Left lung (tissue), 10 donors: Measurements from ENCODE around the gene L3MBTL3. TPM values are rescaled to one million over a fixed set of nuclear protein-coding genes. Genes with fewer than 3 reads are reported as not detected.

ENCODE experiments used
- ATAC-seq: fragments of 200-7000 bp; cut with Tn5 transposase; one replicate; pipeline ENCODE4 v1.9.1; 2020; ENCODE audit warnings: moderate library complexity
- DNase-seq, 4 donors: peaks; one replicate each; pipeline ENCODE4 v3.0.0-alpha.2; 2013 to 2020
- H3K27ac ChIP-seq, 2 donors: fragments of 200-600 bp; sonication (generic) in 1 of 2; one replicate each; pipeline versions ENCODE4 v1.5.0 to v1.8.0; 2020 to 2021
- H3K27me3 ChIP-seq, 2 donors: fragments of 200-600 bp; sonication (generic) in 1 of 2; one replicate each; pipeline versions ENCODE4 v1.5.0 to v1.8.0; 2020 to 2021
- H3K36me3 ChIP-seq, 2 donors: fragments of 200-600 bp; sonication (generic) in 1 of 2; one replicate each; pipeline versions ENCODE4 v1.5.0 to v1.8.0; 2020 to 2021
- H3K4me1 ChIP-seq, 2 donors: fragments of 200-600 bp; one replicate each; pipeline ENCODE4 v1.8.0; 2021
- H3K4me3 ChIP-seq, 2 donors: fragments of 200-600 bp; sonication (generic) in 1 of 2; one replicate each; pipeline versions ENCODE4 v1.5.0 to v1.8.0; 2020 to 2021; ENCODE audit warnings: mild to moderate bottlenecking in 1 of 2
- H3K9me3 ChIP-seq, 2 donors: fragments of 200-600 bp; sonication (generic) in 1 of 2; one replicate each; pipeline versions ENCODE4 v1.5.0 to v1.8.0; 2020 to 2021
- intact Hi-C, 2 donors: fragments of 100-400 bp; cut with DNase I; formaldehyde crosslinking; loops; one replicate each; pipeline versions ENCODE4 v1.11.2 to v1.14.2; 2022
- polyA plus RNA-seq, 6 donors: library from polyadenylated mRNA; unstranded; fragments of 120-200 nt; gene quantifications; one replicate each; pipeline ENCODE4 v1.2.1, GENCODE V29; 2013; ENCODE audit not compliant: insufficient read length in 6 of 6
- total RNA-seq, 2 donors: library from RNA; stranded (reverse); fragmentation: NEBNext Ultra II Directional; extraction: Animal tissue kit (Norgen Biotek cat#: 25700); gene quantifications; one replicate each; pipeline ENCODE4 v1.2.1, GENCODE V29; 2021
- TF ChIP-seq, protein P1 (sequence below), 2 donors: fragments of 200-600 bp; sonication (generic) in 1 of 2; IDR thresholded peaks; one replicate each; pipeline versions ENCODE4 v1.5.0 to v1.8.0; 2021; ENCODE audit warnings: antibody characterized with exemption in 2 of 2
- donor health status: DM: no; HTN: yes; CAD: no.
- donor health status: DM: no; HTN: no; CAD: no.

Gene L3MBTL3
- total and polyA plus RNA-seq, 8 donors, result 5.7 to 28.5 (median 17.3) TPM

DNA sequence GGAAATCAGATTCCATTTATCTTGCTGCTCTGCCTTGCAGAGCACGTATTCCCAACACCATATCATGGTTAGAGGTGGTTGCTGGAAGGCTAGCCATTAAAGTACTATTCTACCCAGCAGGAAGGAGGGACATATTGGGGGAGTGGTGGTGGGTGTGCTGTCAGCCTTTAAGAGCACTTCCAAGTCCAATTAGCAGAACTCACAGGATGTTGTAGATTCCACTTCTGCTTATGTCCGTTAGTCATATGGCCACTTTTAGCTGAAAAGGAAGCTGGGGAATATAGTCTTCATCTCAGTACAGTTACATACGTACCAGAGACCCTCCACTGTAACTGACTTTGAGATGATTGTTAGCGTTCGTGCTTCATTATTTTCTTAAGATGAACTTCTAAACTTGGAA lies 109.9 kb downstream of the L3MBTL3 start:
- ATAC-seq, result no peak
- H3K27me3 ChIP-seq, result no peaks in the 10 kb centered on the region
- intact Hi-C loops, result no loop called here
- H3K9me3 ChIP-seq, result no peaks in the 10 kb centered on the region
- H3K27ac ChIP-seq, result no peak overlapping the region
- no peaks in the 10 kb centered on the region for H3K4me1 ChIP-seq
- H3K4me3 ChIP-seq, result no peak overlapping the region
- peaks cover 0 to 2% of the 10 kb centered on the region in 2 donors for H3K36me3 ChIP-seq
- no peak for DNase-seq
- TF ChIP-seq, protein P1, sequence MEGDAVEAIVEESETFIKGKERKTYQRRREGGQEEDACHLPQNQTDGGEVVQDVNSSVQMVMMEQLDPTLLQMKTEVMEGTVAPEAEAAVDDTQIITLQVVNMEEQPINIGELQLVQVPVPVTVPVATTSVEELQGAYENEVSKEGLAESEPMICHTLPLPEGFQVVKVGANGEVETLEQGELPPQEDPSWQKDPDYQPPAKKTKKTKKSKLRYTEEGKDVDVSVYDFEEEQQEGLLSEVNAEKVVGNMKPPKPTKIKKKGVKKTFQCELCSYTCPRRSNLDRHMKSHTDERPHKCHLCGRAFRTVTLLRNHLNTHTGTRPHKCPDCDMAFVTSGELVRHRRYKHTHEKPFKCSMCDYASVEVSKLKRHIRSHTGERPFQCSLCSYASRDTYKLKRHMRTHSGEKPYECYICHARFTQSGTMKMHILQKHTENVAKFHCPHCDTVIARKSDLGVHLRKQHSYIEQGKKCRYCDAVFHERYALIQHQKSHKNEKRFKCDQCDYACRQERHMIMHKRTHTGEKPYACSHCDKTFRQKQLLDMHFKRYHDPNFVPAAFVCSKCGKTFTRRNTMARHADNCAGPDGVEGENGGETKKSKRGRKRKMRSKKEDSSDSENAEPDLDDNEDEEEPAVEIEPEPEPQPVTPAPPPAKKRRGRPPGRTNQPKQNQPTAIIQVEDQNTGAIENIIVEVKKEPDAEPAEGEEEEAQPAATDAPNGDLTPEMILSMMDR (IDR thresholded peaks at IDR 0.05), result no peak

DNA sequence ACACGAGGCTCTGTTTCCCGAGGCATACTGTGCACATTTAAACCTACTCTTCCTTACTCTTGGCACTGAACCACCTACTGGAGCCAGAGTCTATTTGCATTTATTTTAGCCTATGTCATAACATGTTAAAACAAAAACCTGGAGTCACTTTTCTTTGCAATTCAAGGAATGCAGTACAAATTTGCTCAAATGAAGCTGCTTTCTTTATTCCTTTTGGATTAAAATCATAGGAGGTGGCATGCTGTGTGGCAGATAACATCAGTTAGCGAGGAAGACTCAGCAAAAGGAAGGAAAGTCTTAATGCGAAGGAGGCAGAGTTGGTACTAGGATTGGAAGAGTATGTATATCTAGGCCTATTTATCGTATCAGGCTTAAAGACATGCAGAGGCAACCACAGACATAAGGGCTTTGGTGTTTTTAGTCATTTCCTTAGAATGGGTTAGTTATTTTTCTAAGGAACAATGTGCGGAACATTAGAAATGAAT lies 111.4 kb downstream of the L3MBTL3 start:
- Histone ChIP-seq H3K27ac (no peak overlapping the region), H3K27me3 (no peaks in the 10 kb centered on the region), H3K4me3 (no peak overlapping the region), H3K9me3 (no peaks in the 10 kb centered on the region), H3K36me3 (peaks cover 0 to 4% of the 10 kb centered on the region in 2 donors), H3K4me1 (no peaks in the 10 kb centered on the region)
- no peak for DNase-seq
- intact Hi-C loops, result no loop called here
- TF ChIP-seq, protein P1 (IDR thresholded peaks at IDR 0.05), result no peak
- no peak for ATAC-seq

DNA sequence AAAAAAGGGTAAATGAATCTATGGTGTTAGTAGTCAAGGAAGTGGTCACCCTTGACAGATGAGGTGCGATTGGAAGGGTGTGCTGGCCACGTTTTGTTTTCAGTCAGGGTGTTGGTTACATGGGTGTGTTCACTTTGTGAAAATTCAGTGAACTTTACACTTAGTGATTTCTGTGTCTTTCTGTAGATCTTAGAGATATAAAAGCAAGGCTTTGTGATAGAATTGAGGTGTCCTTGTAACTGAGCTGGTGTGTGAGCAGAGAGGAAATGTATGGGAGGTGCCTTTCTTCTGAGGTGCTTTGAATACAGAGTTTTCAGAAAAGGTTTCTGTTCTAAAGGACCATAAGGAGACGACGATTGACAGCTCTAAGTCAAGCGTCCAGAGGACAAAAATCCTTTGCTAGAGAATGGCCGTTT lies 113.9 kb downstream of the L3MBTL3 start:
- Histone ChIP-seq H3K9me3 (no peaks in the 10 kb centered on the region), H3K4me1 (no peaks in the 10 kb centered on the region), H3K27me3 (no peaks in the 10 kb centered on the region), H3K36me3 (peaks cover 0 to 4% of the 10 kb centered on the region in 2 donors), H3K27ac (no peak overlapping the region), H3K4me3 (no peak overlapping the region)
- TF ChIP-seq, protein P1 (IDR thresholded peaks at IDR 0.05), result no peak
- intact Hi-C loops, result no loop called here
- DNase-seq, result no peak
- ATAC-seq, result no peak

DNA sequence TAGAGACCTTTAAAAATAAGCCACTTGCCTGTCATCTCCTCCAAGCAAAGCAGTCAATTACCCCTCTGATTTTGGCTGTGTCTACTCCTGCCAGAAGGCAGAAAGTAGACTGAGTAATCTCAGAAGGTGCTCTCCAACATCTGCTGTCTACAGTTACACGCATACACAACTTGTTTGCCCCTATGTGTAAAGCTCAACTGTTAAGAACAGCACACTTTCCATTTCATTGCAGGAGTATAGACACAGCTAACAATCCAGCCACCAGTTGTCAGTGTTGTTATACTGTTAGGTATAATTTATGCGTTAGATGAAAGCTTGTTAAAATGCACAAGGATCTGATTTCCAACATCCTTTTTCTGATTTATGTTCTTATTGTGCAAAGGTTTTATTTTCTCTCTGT lies 116.2 kb downstream of the L3MBTL3 start:
- intact Hi-C loops, result no loop called here
- peaks cover 0 to 4% of the 10 kb centered on the region in 2 donors for H3K36me3 ChIP-seq
- TF ChIP-seq, protein P1 (IDR thresholded peaks at IDR 0.05), result no peak
- DNase-seq (no peak), ATAC-seq (no peak)
- H3K4me3 ChIP-seq, result no peak overlapping the region
- H3K4me1 ChIP-seq, result no peaks in the 10 kb centered on the region
- H3K27ac ChIP-seq, result no peak overlapping the region
- H3K9me3 ChIP-seq, result no peaks in the 10 kb centered on the region
- H3K27me3 ChIP-seq, result no peaks in the 10 kb centered on the region

DNA sequence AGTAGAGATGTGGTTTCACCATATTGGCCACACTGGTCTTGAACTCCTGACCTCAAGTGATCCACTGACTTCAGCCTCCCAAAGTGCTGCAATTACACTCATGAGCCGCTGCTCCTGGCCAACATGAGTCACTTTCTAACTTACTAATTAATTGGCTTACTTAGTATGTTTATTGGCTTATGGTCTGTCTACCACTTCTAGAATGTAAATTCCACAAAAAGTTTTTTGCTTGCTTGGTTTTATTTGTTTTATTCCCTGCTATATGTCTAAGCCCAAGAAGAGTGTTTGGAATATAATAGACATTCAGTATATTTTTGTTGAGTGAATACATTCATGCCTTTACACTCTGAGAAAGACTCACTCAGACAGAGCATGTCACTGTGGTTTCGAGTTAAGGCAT lies 118.4 kb downstream of the L3MBTL3 start:
- no peaks in the 10 kb centered on the region for H3K4me1 ChIP-seq
- intact Hi-C loops, result no loop called here

More for the DNA sequence above, 118.4 kb downstream of the L3MBTL3 start:
- TF ChIP-seq, protein P1 (IDR thresholded peaks at IDR 0.05), result no peak
- DNase-seq (no peak), ATAC-seq (no peak)
- Histone ChIP-seq H3K27me3 (no peaks in the 10 kb centered on the region), H3K36me3 (peaks cover 0 to 4% of the 10 kb centered on the region in 2 donors), H3K9me3 (no peaks in the 10 kb centered on the region), H3K4me3 (no peak overlapping the region), H3K27ac (no peak overlapping the region)
